ENCODE results near the gene MAP4K2.
"Not testable (repeated sequence)": the region's sequence is repeated elsewhere in the genome, so short reads cannot be mapped to it uniquely, and the experiment has no call there.

The MAP4K2 gene

GRCh38 chr11:64803158-64803845 is at the start of gene MAP4K2:
Gene MAP4K2, minus strand, starts transcription at chr11:64803214. Its CDS starts 65 bp downstream, at chr11:64803149.
- ATAC-seq: peak; percentile 85 to 88

GRCh38 chr11:64851831-64852351 is 48.9 kb upstream of the MAP4K2 start:
- ATAC-seq: peak; percentile 15 to 18

- peak; percentile 53 to 57 for ATAC-seq
Measured at GRCh38 chr11:64850979-64851567, 48.1 kb upstream of the MAP4K2 start.

- no peak for ATAC-seq
Measured at GRCh38 chr11:64849598-64850356, 46.8 kb upstream of the MAP4K2 start.

GRCh38 chr11:64848826-64849597 is 46.0 kb upstream of the MAP4K2 start:
- ATAC-seq: no peak

GRCh38 chr11:64848214-64848825 is 45.3 kb upstream of the MAP4K2 start:
- no peak for ATAC-seq

GRCh38 chr11:64846998-64847666 is 44.1 kb upstream of the MAP4K2 start:
- peak; percentile 73 to 75 for ATAC-seq

- ATAC-seq: not testable (repeated sequence)
Measured at GRCh38 chr11:64845776-64846129, 42.7 kb upstream of the MAP4K2 start.

GRCh38 chr11:64845129-64845775 is 42.2 kb upstream of the MAP4K2 start:
- no peak for ATAC-seq

GRCh38 chr11:64844330-64845128 is 41.5 kb upstream of the MAP4K2 start, which contains the start of gene CDC42BPG:
Gene CDC42BPG, minus strand, starts transcription at chr11:64844653. Its CDS starts 84 bp downstream, at chr11:64844569.
- ATAC-seq: peak; percentile 67 to 74

GRCh38 chr11:64843686-64844329 is 40.8 kb upstream of the MAP4K2 start:
- no peak for ATAC-seq

GRCh38 chr11:64842851-64843685 is 40.1 kb upstream of the MAP4K2 start:
- ATAC-seq: no peak

- no peak for ATAC-seq
Measured at GRCh38 chr11:64842366-64842759, 39.3 kb upstream of the MAP4K2 start.

GRCh38 chr11:64841592-64842365 is 38.8 kb upstream of the MAP4K2 start:
- ATAC-seq: no peak

- no peak for ATAC-seq
Measured at GRCh38 chr11:64839887-64840782, 37.1 kb upstream of the MAP4K2 start.

- ATAC-seq: no peak
Measured at GRCh38 chr11:64839335-64839734, 36.3 kb upstream of the MAP4K2 start.

All from activated CD4-positive, CD25-positive, alpha-beta regulatory T cell treated with anti-CD3 and anti-CD28 coated beads, Interleukin-2, amount 50 U/mL, for 24 hours (primary cell).